H1 (cell line): ENCODE results near the gene RAMP1. TPM values are rescaled to one million over a fixed set of nuclear protein-coding genes. Genes with fewer than 3 reads are reported as not detected.

Source experiments
- CTCF ChIA-PET: fragments of 300-600 bp; sonication (Branson Sonifier 250); formaldehyde crosslinking; loops from one replicate; lab custom pipeline; 2021; ENCODE audit not compliant: partially characterized antibody; lab: Charles Lee
- POLR2A ChIA-PET: fragments of 300-600 bp; sonication (Branson Sonifier 250); formaldehyde crosslinking; loops from one replicate; lab custom pipeline; 2021; ENCODE audit warnings: inconsistent platforms; ENCODE audit not compliant: partially characterized antibody; lab: Charles Lee
- DNase-seq, 2 experiments: peaks; one replicate each; pipeline versions ENCODE4 v3.0.0 to v3.0.0-alpha.2; 2010 to 2022; ENCODE audit warnings: low spot score in 2 of 2, low read depth in 1 of 2, mixed read lengths in 1 of 2
- FAIRE-seq: peaks from 2 replicates; lab custom pipeline; 2011; peaks lifted over from hg19 to GRCh38; lab: Jason Lieb, UNC
- H2AFZ ChIP-seq: 2 replicates; pipeline ENCODE4 v1.8.1; 2012; ENCODE audit warnings: low read length, inconsistent platforms
- H2AK5ac ChIP-seq: 2 replicates; pipeline ENCODE4 v1.6.1; 2013; ENCODE audit warnings: low read depth, low read length
- H2BK120ac ChIP-seq: replicated peaks from 2 replicates; pipeline ENCODE3; 2013; ENCODE audit warnings: low read depth, low read length, inconsistent platforms
- H2BK12ac ChIP-seq: 2 replicates; pipeline ENCODE4 v1.6.1; 2013; ENCODE audit warnings: low read depth, low read length
- H2BK15ac ChIP-seq: 2 replicates; pipeline ENCODE4 v1.6.1; 2013; ENCODE audit warnings: low read length
- H2BK20ac ChIP-seq: 2 replicates; pipeline ENCODE4 v1.6.1; 2013; ENCODE audit warnings: low read length
- H2BK5ac ChIP-seq: 2 replicates; pipeline ENCODE4 v1.6.1; 2013; ENCODE audit warnings: low read depth, low read length
- H3K14ac ChIP-seq: 2 replicates; pipeline ENCODE4 v1.6.1; 2013; ENCODE audit warnings: inconsistent platforms; ENCODE audit not compliant: insufficient read length
- H3K18ac ChIP-seq: 2 replicates; pipeline ENCODE4 v1.6.1; 2013; ENCODE audit warnings: low read length; ENCODE audit errors: extremely low read depth
- H3K23ac ChIP-seq: 2 replicates; pipeline ENCODE4 v1.6.1; 2013; ENCODE audit warnings: inconsistent platforms; ENCODE audit not compliant: insufficient read length
- H3K23me2 ChIP-seq: 2 replicates; pipeline ENCODE4 v1.6.1; 2013; ENCODE audit warnings: low read depth, low read length
- H3K27ac ChIP-seq: 2 replicates; pipeline ENCODE4 v1.6.1; 2011; ENCODE audit warnings: low read depth, low read length, inconsistent platforms
- H3K27me3 ChIP-seq, 4 experiments: replicated peaks in 1 of 4; 1 replicate in 1 of 4; 2 replicates in 3 of 4; pipeline versions ENCODE4 v1.6.1 to v1.8.1; 2011 to 2013; ENCODE audit warnings: low read length in 3 of 4, mild to moderate bottlenecking in 3 of 4, inconsistent platforms in 2 of 4, mixed read lengths in 2 of 4, moderate library complexity in 1 of 4; ENCODE audit not compliant: control insufficient read depth in 3 of 4, insufficient read depth in 3 of 4; ENCODE audit errors: extremely low read depth in 1 of 4
- H3K36me3 ChIP-seq, 4 experiments: 2 replicates each; pipeline versions ENCODE4 v1.6.1 to v1.8.1; 2011 to 2013; ENCODE audit warnings: mild to moderate bottlenecking in 4 of 4, low read length in 3 of 4, moderate library complexity in 2 of 4, control low read depth in 1 of 4, inconsistent platforms in 1 of 4; ENCODE audit not compliant: insufficient read depth in 4 of 4, control insufficient read depth in 2 of 4
- H3K4ac ChIP-seq: replicated peaks from 2 replicates; pipeline ENCODE3; 2013; ENCODE audit warnings: low read length, low read depth, mixed read lengths, inconsistent platforms; ENCODE audit not compliant: insufficient read length
- H3K4me1 ChIP-seq, 4 experiments: replicated peaks in 1 of 4; 1 replicate in 1 of 4; 2 replicates in 3 of 4; pipeline versions ENCODE4 v1.6.1 to v1.8.1; 2011 to 2013; ENCODE audit warnings: low read length in 3 of 4, inconsistent platforms in 2 of 4, mixed read lengths in 1 of 4; ENCODE audit not compliant: insufficient read depth in 4 of 4, control insufficient read depth in 3 of 4
- H3K4me2 ChIP-seq, 2 experiments: 2 replicates each; pipeline versions ENCODE4 v1.6.1 to v1.8.1; 2011 to 2013; ENCODE audit warnings: low read depth in 2 of 2, low read length in 2 of 2, control low read depth in 1 of 2, inconsistent platforms in 1 of 2, mild to moderate bottlenecking in 1 of 2; ENCODE audit not compliant: insufficient read depth in 1 of 2
- H3K4me3 ChIP-seq, 4 experiments: fragments of 200-600, 300-600 bp in 1 of 4; sonication (generic), shearing (Covaris generic), sonication (Bioruptor Twin) in 1 of 4; 2 replicates each; pipeline versions ENCODE4 v1.5.1 to v1.8.1; 2011 to 2016; ENCODE audit warnings: low read length in 4 of 4, low read depth in 3 of 4, control low read depth in 2 of 4, inconsistent platforms in 2 of 4, mild to moderate bottlenecking in 2 of 4, mixed read lengths in 1 of 4, moderate library complexity in 1 of 4; ENCODE audit not compliant: insufficient read depth in 2 of 4; ENCODE audit errors: extremely low read depth in 1 of 4
- H3K56ac ChIP-seq: replicated peaks from 2 replicates; pipeline ENCODE3; 2013; ENCODE audit warnings: low read depth, mild to moderate bottlenecking, mixed read lengths, low read length, inconsistent platforms; ENCODE audit not compliant: insufficient read length
- H3K79me1 ChIP-seq: 2 replicates; pipeline ENCODE4 v1.6.1; 2013; ENCODE audit warnings: low read depth, low read length, control low read depth
- H3K79me2 ChIP-seq, 2 experiments: 2 replicates each; pipeline versions ENCODE4 v1.6.1 to v1.8.1; 2012 to 2013; ENCODE audit warnings: low read length in 2 of 2, mild to moderate bottlenecking in 2 of 2, inconsistent platforms in 1 of 2; ENCODE audit not compliant: insufficient read depth in 2 of 2, control insufficient read depth in 1 of 2
- H3K9ac ChIP-seq, 4 experiments: replicated peaks in 1 of 4; 1 replicate in 1 of 4; 2 replicates in 3 of 4; pipeline versions ENCODE4 v1.6.1 to v1.8.1; 2011 to 2013; ENCODE audit warnings: low read depth in 3 of 4, low read length in 3 of 4, control low read depth in 2 of 4, mild to moderate bottlenecking in 2 of 4, moderate library complexity in 2 of 4, inconsistent platforms in 1 of 4; ENCODE audit errors: extremely low read depth in 1 of 4
- H3K9me3 ChIP-seq, 2 experiments: 2 replicates each; pipeline versions ENCODE4 v1.6.1 to v1.8.1; 2012 to 2013; ENCODE audit warnings: mild to moderate bottlenecking in 2 of 2, moderate library complexity in 2 of 2, control low read depth in 1 of 2, inconsistent platforms in 1 of 2, low read depth in 1 of 2, low read length in 1 of 2, mixed read lengths in 1 of 2; ENCODE audit not compliant: insufficient read depth in 2 of 2
- H4K20me1 ChIP-seq, 2 experiments: replicated peaks in 1 of 2; 2 replicates each; pipeline versions ENCODE3 to v1.8.1; 2011 to 2013; ENCODE audit warnings: inconsistent platforms in 2 of 2, low read length in 2 of 2, mild to moderate bottlenecking in 1 of 2; ENCODE audit not compliant: insufficient read depth in 2 of 2, control insufficient read depth in 1 of 2
- H4K5ac ChIP-seq: 2 replicates; pipeline ENCODE4 v1.6.1; 2013; ENCODE audit warnings: low read length, low read depth, mixed read lengths, inconsistent platforms; ENCODE audit not compliant: insufficient read length
- H4K8ac ChIP-seq: 2 replicates; pipeline ENCODE4 v1.8.0; 2013; ENCODE audit warnings: mild to moderate bottlenecking, moderate library complexity, low read length, inconsistent platforms; ENCODE audit not compliant: insufficient read depth; ENCODE audit errors: extremely low read depth
- H4K91ac ChIP-seq: replicated peaks from 2 replicates; pipeline ENCODE3; 2013; ENCODE audit warnings: low read length, mixed read lengths, inconsistent platforms; ENCODE audit not compliant: insufficient read length
- POU5F1 ChIP-seq: IDR thresholded peaks from 2 replicates; pipeline ENCODE4 v1.6.1; 2011; ENCODE audit warnings: low read depth, mild to moderate bottlenecking, low read length, moderate library complexity
- RAD21 ChIP-seq, 2 experiments: IDR thresholded peaks in 1 of 2; conservative IDR thresholded peaks in 1 of 2; 2 replicates each; pipeline ENCODE4 v1.6.1; 2011; ENCODE audit warnings: low read depth in 2 of 2, low read length in 2 of 2, improper control_type of control experiment in 1 of 2, inconsistent platforms in 1 of 2, mild to moderate bottlenecking in 1 of 2, moderate library complexity in 1 of 2
- WGBS, 2 experiments: shearing (Covaris generic) in 1 of 2; methylation state at CpG; one replicate each; pipeline versions ENCODE4 v1.1.6 to v1.1.7; 2013 to 2015; ENCODE audit warnings: low lambda C conversion rate in 2 of 2, mixed read lengths in 2 of 2, inconsistent platforms in 1 of 2, low coverage in 1 of 2, missing lambda C conversion rate in 1 of 2; ENCODE audit not compliant: insufficient replicate concordance in 2 of 2, insufficient coverage in 1 of 2, insufficient read length in 1 of 2; ENCODE audit errors: extremely low coverage in 1 of 2, missing lambda C conversion rate in 1 of 2; 5-methylcytosine and 5-hydroxymethylcytosine counted together
- polyA plus RNA-seq, 7 experiments: library from polyadenylated mRNA; depleted of rRNA in 3 of 7; stranded (reverse) in 5 of 7; unstranded in 2 of 7; fragments of >200 nt in 5 of 7; fragments of 200-250 nt in 2 of 7; gene quantifications; 1 replicate in 5 of 7; 2 replicates in 1 of 7; 4 replicates in 1 of 7; pipeline versions ENCODE4 v1.2.1 to v1.2.3, GENCODE V29; 2011 to 2013; ENCODE audit warnings: missing spikeins in 2 of 7, mixed read lengths in 2 of 7
- total RNA-seq: library from RNA; stranded (reverse); fragmentation: NEBNext Ultra II Directional; extraction: Animal tissue kit (Norgen Biotek cat#: 25700); gene quantifications from 2 replicates; pipeline ENCODE4 v1.2.1, GENCODE V29; 2021
- TF ChIP-seq, protein P1 (sequence below): IDR thresholded peaks from 2 replicates; pipeline ENCODE4 v1.6.1; 2012; ENCODE audit warnings: inconsistent platforms
- TF ChIP-seq, protein P2 (sequence below): IDR thresholded peaks from 2 replicates; pipeline ENCODE4 v1.6.1; 2012; ENCODE audit warnings: low read length, inconsistent platforms
- TF ChIP-seq, protein P3 (sequence below), 3 experiments: IDR thresholded peaks; 1 replicate in 2 of 3; 2 replicates in 1 of 3; pipeline versions ENCODE4 v1.5.1 to v1.6.1; 2011; ENCODE audit warnings: low read length in 3 of 3, mild to moderate bottlenecking in 3 of 3, inconsistent platforms in 2 of 3, low read depth in 1 of 3, moderate library complexity in 1 of 3; ENCODE audit not compliant: insufficient read depth in 1 of 3; ENCODE audit errors: control extremely low read depth in 1 of 3

The RAMP1 gene
- total and polyA plus RNA-seq, 2 of the 8 experiments (the other 6 are each of a cell fraction or from before 2014, with no cell fraction given), result 0.65 to 4.3 TPM

DNA sequence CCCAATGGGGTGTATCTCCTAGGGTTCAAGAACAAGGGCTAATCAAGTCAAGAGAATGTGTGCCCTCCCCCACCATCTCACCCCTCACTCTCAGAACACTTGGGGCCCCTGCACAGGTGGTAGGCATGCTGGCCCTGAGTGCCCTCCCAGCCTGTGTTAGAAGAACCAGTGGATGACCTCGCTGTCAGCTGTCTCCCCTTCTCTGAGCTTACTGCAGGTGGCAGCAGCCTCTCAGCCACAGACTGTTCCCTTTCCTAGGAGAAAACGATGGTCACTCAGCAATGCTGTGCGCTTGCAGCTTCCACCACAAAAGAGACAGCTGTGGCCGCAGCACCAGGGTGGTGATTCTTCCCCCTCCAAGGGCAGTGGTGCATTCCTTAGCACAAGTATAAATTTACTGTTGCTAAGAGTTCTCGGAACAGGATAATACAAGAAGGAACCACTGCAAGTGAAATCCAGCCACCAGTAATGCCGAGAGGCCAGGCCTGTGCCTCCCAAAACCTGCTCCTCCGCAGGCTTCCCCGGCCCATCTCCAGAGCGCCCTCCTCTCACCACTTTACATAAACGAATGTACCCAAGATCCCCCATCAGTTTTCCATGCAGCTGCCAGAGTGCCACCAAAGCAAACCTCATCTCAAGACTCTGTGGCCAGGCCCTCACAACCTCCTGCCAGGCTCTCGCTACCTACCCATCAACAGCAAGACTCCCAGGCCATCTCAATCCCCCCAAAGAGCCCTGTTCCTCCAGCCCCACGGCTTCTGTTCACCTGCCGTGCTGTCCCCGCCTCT is 935 bp upstream of the RAMP1 start:
- no peak overlapping the region for H2AK5ac ChIP-seq
- H3K4ac ChIP-seq, result no peak overlapping the region
- 0 out of 2 replicates have a peak overlapping the region, but pooled peaks have one; percentile 20 for H3K18ac ChIP-seq
- peak overlapping the region; percentile 77; the same call in 1 of the 2 replicates for H4K8ac ChIP-seq
- FAIRE-seq, result peak; percentile 39
- H3K4me1 ChIP-seq, result peaks cover 0 to 10% (median 4%) of the 10 kb centered on the region in 4 experiments; a peak in 6 of 7 replicates
- peak overlapping the region; percentile 62 to 70 for H3K4me2 ChIP-seq
- H2AFZ ChIP-seq, result peak overlapping the region; percentile 24
- H2BK12ac ChIP-seq, result no peak overlapping the region; the same call in 1 of the 2 replicates
- H4K91ac ChIP-seq, result peak overlapping the region; percentile 45
- H4K5ac ChIP-seq, result no peak overlapping the region
- no peaks in the 10 kb centered on the region for H4K20me1 ChIP-seq
- no peak overlapping the region for H3K23ac ChIP-seq
- peak overlapping the region; percentile 37; the same call in 1 of the 2 replicates for H2BK15ac ChIP-seq
- WGBS, 2 experiments, result 51% methylated on average over 14 of the region's 14 CpGs; no CpG with 5 or more reads in 1 of the 2 experiments
- peak; percentile 36 to 69 for DNase-seq
- no peak overlapping the region for H3K56ac ChIP-seq
- no peak overlapping the region for H3K14ac ChIP-seq
- H2BK120ac ChIP-seq, result no peak overlapping the region
- H2BK20ac ChIP-seq, result 0 out of 2 replicates have a peak overlapping the region, but pooled peaks have one; percentile 43
- no peaks in the 10 kb centered on the region for H3K9me3 ChIP-seq
- H3K36me3 ChIP-seq, result no peaks in the 10 kb centered on the region
- no peak overlapping the region for H2BK5ac ChIP-seq
- peaks cover 8% of the 10 kb centered on the region; the same call in 1 of the 2 replicates for H3K23me2 ChIP-seq
- H3K79me1 ChIP-seq, result no peaks in the 10 kb centered on the region
- POLR2A ChIA-PET, result interaction anchor here (0.7 kb wide), 1 partner anchor 202 kb away, joined by 3 read pairs; the partner anchor contains the start of gene SCLY
- no peak overlapping the region for H3K27ac ChIP-seq
- H3K79me2 ChIP-seq, result no peaks in the 10 kb centered on the region
- peaks cover 9 to 32% (median 23%) of the 10 kb centered on the region in 4 experiments for H3K27me3 ChIP-seq
- CTCF ChIA-PET, result interaction anchor here (0.6 to 1.8 kb wide), 18 partner anchors 9 to 414 kb away, joined by 3 to 12 read pairs (median 3); partner anchors contain the start of genes ESPNL and KLHL30
- peak overlapping the region; percentile 24 to 56 (median 44) for H3K4me3 ChIP-seq
- H3K9ac ChIP-seq, result no peak overlapping the region
- TF ChIP-seq, protein P1, sequence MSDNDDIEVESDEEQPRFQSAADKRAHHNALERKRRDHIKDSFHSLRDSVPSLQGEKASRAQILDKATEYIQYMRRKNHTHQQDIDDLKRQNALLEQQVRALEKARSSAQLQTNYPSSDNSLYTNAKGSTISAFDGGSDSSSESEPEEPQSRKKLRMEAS, result peak; percentile 34
- TF ChIP-seq, protein P2, sequence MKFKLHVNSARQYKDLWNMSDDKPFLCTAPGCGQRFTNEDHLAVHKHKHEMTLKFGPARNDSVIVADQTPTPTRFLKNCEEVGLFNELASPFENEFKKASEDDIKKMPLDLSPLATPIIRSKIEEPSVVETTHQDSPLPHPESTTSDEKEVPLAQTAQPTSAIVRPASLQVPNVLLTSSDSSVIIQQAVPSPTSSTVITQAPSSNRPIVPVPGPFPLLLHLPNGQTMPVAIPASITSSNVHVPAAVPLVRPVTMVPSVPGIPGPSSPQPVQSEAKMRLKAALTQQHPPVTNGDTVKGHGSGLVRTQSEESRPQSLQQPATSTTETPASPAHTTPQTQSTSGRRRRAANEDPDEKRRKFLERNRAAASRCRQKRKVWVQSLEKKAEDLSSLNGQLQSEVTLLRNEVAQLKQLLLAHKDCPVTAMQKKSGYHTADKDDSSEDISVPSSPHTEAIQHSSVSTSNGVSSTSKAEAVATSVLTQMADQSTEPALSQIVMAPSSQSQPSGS, result 0 out of 2 replicates have a peak, but pooled peaks have one; percentile 29
- no peak for TF ChIP-seq POU5F1
- peak; percentile 96 to 97 for TF ChIP-seq RAD21 (IDR thresholded peaks at IDR 0.05 in 1 of 2, conservative IDR thresholded peaks at IDR 0.05 in 1 of 2; ENCODE audit: low read depth in 2 of 2, low read length in 2 of 2)
- TF ChIP-seq, protein P3, sequence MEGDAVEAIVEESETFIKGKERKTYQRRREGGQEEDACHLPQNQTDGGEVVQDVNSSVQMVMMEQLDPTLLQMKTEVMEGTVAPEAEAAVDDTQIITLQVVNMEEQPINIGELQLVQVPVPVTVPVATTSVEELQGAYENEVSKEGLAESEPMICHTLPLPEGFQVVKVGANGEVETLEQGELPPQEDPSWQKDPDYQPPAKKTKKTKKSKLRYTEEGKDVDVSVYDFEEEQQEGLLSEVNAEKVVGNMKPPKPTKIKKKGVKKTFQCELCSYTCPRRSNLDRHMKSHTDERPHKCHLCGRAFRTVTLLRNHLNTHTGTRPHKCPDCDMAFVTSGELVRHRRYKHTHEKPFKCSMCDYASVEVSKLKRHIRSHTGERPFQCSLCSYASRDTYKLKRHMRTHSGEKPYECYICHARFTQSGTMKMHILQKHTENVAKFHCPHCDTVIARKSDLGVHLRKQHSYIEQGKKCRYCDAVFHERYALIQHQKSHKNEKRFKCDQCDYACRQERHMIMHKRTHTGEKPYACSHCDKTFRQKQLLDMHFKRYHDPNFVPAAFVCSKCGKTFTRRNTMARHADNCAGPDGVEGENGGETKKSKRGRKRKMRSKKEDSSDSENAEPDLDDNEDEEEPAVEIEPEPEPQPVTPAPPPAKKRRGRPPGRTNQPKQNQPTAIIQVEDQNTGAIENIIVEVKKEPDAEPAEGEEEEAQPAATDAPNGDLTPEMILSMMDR (IDR thresholded peaks at IDR 0.05; ENCODE audit: control extremely low read depth in 1 of 3, insufficient read depth in 1 of 3, low read depth in 1 of 3, low read length in 3 of 3), result peak; percentile 89 to 92 (median 92)
